Activated B cell treated with CpG ODN at 0.5 μM for 24 hours (primary cell): Measurements from ENCODE around the gene ZNFX1. TPM values are rescaled to one million over a fixed set of nuclear protein-coding genes. Genes with fewer than 3 reads are reported as not detected.
A peak's percentile ranks its signal among the peaks of the same experiment; 100 is the strongest.
"Not testable (repeated sequence)": the region's sequence is repeated elsewhere in the genome, so short reads cannot be mapped to it uniquely, and the experiment has no call there.

Experiments
- ATAC-seq: fragments of 200-7000 bp; cut with Tn5 transposase; one replicate; pipeline ENCODE4 v1.10.0; 2021; ENCODE audit warnings: low read depth, mild to moderate bottlenecking, moderate library complexity
- CTCF ChIA-PET: fragments of 350-600 bp; sonication (Branson Sonifier 250); formaldehyde crosslinking; loops from one replicate; lab custom pipeline; 2021; ENCODE audit warnings: antibody characterized with exemption; lab: Charles Lee
- POLR2A ChIA-PET: fragments of 350-600 bp; sonication (Branson Sonifier 250); formaldehyde crosslinking; loops from one replicate; lab custom pipeline; 2021; ENCODE audit warnings: antibody characterized with exemption; lab: Charles Lee
- DNase-seq: peaks from one replicate; pipeline ENCODE4 v3.0.0; 2022
- H3K27ac Mint-ChIP-seq: one replicate; pipeline ENCODE4 v1.8.0; 2020; ENCODE audit warnings: mixed read lengths
- H3K27me3 Mint-ChIP-seq: one replicate; pipeline ENCODE4 v1.8.0; 2021; ENCODE audit warnings: mixed read lengths
- H3K36me3 Mint-ChIP-seq: one replicate; pipeline ENCODE4 v1.8.0; 2021; ENCODE audit warnings: low read depth, mixed read lengths
- H3K4me1 Mint-ChIP-seq: one replicate; pipeline ENCODE4 v1.8.0; 2021; ENCODE audit warnings: mixed read lengths
- H3K4me3 Mint-ChIP-seq: one replicate; pipeline ENCODE4 v1.8.0; 2020; ENCODE audit warnings: mild to moderate bottlenecking, mixed read lengths
- H3K9me3 Mint-ChIP-seq: one replicate; pipeline ENCODE4 v1.8.0; 2020; ENCODE audit warnings: mixed read lengths
- intact Hi-C: fragments of 100-400 bp; cut with micrococcal nuclease; formaldehyde crosslinking; loops from one replicate; pipeline ENCODE4 v1.15.1; 2024
- total RNA-seq: library from RNA; stranded (reverse); gene quantifications from 2 replicates; pipeline ENCODE4 v1.2.3, GENCODE V29; 2022
- TF ChIP-seq, protein P1 (sequence below): fragments of 200-600 bp; IDR thresholded peaks from one replicate; pipeline ENCODE4 v1.8.0; 2022; ENCODE audit warnings: antibody characterized with exemption, mild to moderate bottlenecking

ZNFX1 gene
- total RNA-seq, 1 donor from 2014 or later: 51.9 TPM

DNA sequence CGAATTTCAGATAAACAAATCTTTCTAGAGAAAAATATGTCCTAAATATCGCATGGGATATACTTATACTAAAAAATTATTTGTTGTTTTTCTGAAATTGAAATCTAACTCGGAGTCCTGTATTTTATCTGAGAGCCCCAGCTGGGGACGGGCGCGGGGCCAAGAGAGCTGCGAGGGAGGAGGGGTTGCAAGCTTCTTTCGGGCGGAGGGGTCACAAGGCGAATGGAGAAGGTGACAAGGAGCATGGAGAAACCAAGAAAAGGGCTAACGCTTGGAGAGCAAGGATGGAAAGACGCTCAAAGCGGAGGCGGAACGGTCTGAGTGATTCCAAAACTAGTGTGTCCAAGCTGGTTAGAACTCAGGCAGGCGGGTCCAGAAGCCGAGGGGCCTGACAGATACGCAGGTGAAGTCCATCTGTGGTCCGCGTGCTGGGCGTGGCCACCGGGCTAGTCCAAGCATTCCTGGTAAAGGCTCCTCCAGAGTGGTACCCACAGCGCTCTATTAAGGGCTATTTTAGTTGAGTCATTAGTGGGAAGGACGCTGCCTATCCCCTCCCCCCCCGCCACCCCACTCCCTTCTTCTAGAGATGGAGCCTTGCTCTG is 41.5 kb upstream of the ZNFX1 start:
- intact Hi-C loops: no loop called here
- DNase-seq (no peak), ATAC-seq (no peak)
- no peak overlapping the region for H3K27ac Mint-ChIP-seq
- no peaks in the 10 kb centered on the region for H3K36me3 Mint-ChIP-seq
- H3K9me3 Mint-ChIP-seq: no peaks in the 10 kb centered on the region
- TF ChIP-seq, protein P1, sequence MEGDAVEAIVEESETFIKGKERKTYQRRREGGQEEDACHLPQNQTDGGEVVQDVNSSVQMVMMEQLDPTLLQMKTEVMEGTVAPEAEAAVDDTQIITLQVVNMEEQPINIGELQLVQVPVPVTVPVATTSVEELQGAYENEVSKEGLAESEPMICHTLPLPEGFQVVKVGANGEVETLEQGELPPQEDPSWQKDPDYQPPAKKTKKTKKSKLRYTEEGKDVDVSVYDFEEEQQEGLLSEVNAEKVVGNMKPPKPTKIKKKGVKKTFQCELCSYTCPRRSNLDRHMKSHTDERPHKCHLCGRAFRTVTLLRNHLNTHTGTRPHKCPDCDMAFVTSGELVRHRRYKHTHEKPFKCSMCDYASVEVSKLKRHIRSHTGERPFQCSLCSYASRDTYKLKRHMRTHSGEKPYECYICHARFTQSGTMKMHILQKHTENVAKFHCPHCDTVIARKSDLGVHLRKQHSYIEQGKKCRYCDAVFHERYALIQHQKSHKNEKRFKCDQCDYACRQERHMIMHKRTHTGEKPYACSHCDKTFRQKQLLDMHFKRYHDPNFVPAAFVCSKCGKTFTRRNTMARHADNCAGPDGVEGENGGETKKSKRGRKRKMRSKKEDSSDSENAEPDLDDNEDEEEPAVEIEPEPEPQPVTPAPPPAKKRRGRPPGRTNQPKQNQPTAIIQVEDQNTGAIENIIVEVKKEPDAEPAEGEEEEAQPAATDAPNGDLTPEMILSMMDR: no peak
- peaks cover 16% of the 10 kb centered on the region for H3K4me1 Mint-ChIP-seq
- CTCF ChIA-PET: interaction anchor here (1.4 kb wide), 1 partner anchor 73 kb away, joined by 4 read pairs; no protein-coding TSS in a partner anchor
- H3K4me3 Mint-ChIP-seq: peak overlapping the region; percentile 63
- POLR2A ChIA-PET: interaction anchor here (0.7 to 1.3 kb wide), 2 partner anchors 15 to 38 kb away, joined by 3 to 4 read pairs; no protein-coding TSS in a partner anchor
- peaks cover 55% of the 10 kb centered on the region for H3K27me3 Mint-ChIP-seq

DNA sequence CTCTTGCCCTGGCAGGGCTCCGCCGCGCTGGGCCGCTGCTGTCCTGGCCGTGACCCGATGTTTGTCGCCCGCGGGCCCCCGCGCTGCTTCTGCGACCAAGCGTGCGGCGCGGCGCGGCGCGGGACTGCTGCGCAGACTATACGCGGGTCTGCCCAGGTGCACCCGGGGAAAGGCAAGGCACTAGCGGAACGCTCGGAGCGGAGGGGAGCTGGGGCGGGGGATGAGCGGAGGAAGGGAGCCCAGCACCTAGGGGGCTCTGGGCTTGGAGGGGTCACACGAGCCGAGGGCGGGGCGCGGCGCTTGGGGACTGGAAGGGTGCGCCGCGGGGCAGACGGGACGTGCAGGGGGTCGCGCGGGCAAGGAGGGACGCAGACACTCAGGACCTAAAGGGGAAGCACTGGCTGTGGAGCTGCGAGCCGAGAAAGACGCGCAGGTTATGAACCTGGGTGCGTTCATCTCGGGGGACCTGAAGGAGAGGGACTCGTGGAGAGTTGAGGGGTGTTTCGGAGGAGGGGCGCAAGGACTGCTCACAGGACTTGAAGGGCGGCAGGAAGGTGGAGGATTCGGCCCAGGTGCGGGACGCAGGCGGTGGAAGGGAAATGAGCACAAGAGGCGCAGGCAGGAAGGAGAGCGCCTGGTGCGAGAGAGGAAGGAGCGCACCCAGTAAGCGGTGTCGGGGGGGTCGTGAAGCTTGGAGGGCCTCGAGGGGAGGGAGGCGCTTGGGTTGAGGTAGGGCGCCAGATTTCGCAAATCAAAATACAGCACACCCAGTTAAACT is 40.8 kb upstream of the ZNFX1 start:
- intact Hi-C loops: no loop called here
- TF ChIP-seq, protein P1: no peak
- Mint-ChIP-seq H3K27ac (no peak overlapping the region), H3K9me3 (no peaks in the 10 kb centered on the region), H3K27me3 (peaks cover 57% of the 10 kb centered on the region), H3K36me3 (no peaks in the 10 kb centered on the region), H3K4me3 (peak overlapping the region; percentile 63), H3K4me1 (peaks cover 13% of the 10 kb centered on the region)
- CTCF ChIA-PET: no interaction called here
- ATAC-seq (no peak), DNase-seq (no peak)
- POLR2A ChIA-PET: interaction anchor here (1.3 kb wide), 1 partner anchor 37 kb away, joined by 4 read pairs; no protein-coding TSS in a partner anchor

DNA sequence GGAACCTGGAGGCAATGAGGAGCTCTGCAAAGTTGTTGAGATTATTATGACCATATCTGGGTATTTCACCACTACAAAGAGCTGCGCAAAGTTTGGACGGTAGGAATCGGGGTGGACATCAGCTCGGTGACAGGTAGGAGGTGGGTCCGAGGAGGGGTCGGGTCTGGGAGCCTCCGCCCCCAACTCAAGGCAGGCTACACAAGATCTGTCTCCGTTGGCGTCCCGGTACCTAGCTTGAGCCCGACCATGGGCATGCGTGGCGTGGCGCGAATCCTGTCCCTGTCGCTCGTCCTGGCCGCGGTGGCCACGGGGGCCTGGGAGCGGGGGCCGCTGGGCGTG is 40.2 kb upstream of the ZNFX1 start:
- ATAC-seq (no peak), DNase-seq (no peak)
- intact Hi-C loops: no loop called here
- peaks cover 55% of the 10 kb centered on the region for H3K27me3 Mint-ChIP-seq
- H3K4me3 Mint-ChIP-seq: no peak overlapping the region
- peaks cover 13% of the 10 kb centered on the region for H3K4me1 Mint-ChIP-seq
- H3K36me3 Mint-ChIP-seq: no peaks in the 10 kb centered on the region
- no peak overlapping the region for H3K27ac Mint-ChIP-seq
- CTCF ChIA-PET: interaction anchor here (0.7 kb wide), 1 partner anchor 16 kb away, joined by 3 read pairs; no protein-coding TSS in a partner anchor
- no peaks in the 10 kb centered on the region for H3K9me3 Mint-ChIP-seq
- POLR2A ChIA-PET: no interaction called here
- TF ChIP-seq, protein P1: no peak

DNA sequence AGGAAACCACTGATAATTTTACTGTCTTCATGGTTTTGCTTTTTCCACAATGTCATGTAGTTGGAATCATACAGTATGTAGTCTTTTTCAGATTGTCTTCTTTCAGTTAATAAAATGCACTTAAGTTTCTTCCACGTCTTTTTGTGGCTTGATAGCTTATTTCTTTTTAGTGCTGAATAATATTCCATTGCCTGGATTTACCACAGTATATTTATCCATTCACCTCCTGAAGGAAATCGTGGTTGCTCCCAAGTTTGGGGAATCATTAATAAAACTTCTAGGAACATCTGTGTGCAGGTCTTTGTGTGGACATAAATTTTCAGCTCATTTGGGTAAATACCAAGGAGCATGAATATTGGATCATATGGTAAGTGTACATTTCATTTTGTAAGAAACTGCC is 38.8 kb upstream of the ZNFX1 start:
- intact Hi-C loops: no loop called here
- Mint-ChIP-seq H3K4me3 (no peak overlapping the region), H3K27ac (no peak overlapping the region), H3K36me3 (no peaks in the 10 kb centered on the region), H3K4me1 (peaks cover 13% of the 10 kb centered on the region), H3K27me3 (peaks cover 50% of the 10 kb centered on the region), H3K9me3 (no peaks in the 10 kb centered on the region)
- TF ChIP-seq, protein P1: no peak
- DNase-seq (no peak), ATAC-seq (no peak)
- POLR2A ChIA-PET: interaction anchor here (0.6 kb wide), 1 partner anchor 393 kb away, joined by 7 read pairs; no protein-coding TSS in a partner anchor
- CTCF ChIA-PET: no interaction called here

DNA sequence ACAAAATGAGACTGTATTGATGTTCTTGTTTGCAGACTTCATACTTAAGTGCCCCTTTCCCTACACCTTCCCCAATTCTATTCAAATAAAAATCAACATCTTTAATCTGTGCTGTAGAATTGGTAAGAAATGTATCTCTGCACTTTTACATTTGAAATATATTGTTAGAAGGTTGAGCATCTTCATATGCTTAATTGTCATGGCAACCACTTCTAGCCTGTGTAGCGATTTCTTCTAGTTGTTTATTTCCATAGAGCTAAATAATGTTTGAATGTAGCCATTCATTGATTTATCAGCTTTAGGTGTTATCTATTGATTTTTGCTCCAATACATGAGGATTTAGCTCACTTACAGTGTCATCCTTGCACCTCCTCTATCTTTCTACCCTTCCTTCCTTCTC is 37.7 kb upstream of the ZNFX1 start:
- POLR2A ChIA-PET: no interaction called here
- Mint-ChIP-seq H3K27me3 (peaks cover 39% of the 10 kb centered on the region), H3K4me1 (peaks cover 13% of the 10 kb centered on the region), H3K27ac (no peak overlapping the region), H3K9me3 (peaks cover 2% of the 10 kb centered on the region), H3K36me3 (no peaks in the 10 kb centered on the region), H3K4me3 (no peak overlapping the region)
- TF ChIP-seq, protein P1: no peak
- intact Hi-C loops: no loop called here
- CTCF ChIA-PET: no interaction called here
- ATAC-seq (no peak), DNase-seq (no peak)

DNA sequence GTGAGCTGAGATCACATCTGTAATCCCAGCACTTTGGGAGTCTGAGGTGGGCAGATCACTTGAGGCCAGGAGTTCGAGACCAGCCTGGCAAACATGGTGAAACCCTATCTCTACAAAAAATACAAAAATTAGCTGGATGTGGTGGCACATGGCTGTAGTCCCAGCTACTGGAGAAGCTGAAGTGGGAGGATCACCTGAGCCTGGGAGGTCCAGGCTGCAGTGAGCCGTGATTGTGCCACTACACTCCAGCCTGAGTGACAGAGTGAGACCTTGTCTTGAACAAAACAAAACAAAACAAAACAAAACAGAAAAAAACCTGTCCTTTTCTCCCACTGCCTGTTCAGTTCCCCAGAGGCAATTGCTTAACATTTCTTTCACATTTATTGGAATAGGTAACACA is 36.2 kb upstream of the ZNFX1 start:
- ATAC-seq, H3K4me3 Mint-ChIP-seq, H3K4me1 Mint-ChIP-seq, CTCF ChIA-PET, H3K27ac Mint-ChIP-seq, POLR2A ChIA-PET, H3K36me3 Mint-ChIP-seq, intact Hi-C loops, DNase-seq, H3K9me3 Mint-ChIP-seq: not testable (repeated sequence)
- H3K27me3 Mint-ChIP-seq: peaks cover 40% of the 10 kb centered on the region
